Measurements from ENCODE around the gene NMNAT3. TPM values are rescaled to one million over a fixed set of nuclear protein-coding genes. Genes with fewer than 3 reads are reported as not detected.

Gene NMNAT3
- total RNA-seq, 6 experiments from 2014 or later: 1.3 to 3.6 (median 2.6) TPM

DNA sequence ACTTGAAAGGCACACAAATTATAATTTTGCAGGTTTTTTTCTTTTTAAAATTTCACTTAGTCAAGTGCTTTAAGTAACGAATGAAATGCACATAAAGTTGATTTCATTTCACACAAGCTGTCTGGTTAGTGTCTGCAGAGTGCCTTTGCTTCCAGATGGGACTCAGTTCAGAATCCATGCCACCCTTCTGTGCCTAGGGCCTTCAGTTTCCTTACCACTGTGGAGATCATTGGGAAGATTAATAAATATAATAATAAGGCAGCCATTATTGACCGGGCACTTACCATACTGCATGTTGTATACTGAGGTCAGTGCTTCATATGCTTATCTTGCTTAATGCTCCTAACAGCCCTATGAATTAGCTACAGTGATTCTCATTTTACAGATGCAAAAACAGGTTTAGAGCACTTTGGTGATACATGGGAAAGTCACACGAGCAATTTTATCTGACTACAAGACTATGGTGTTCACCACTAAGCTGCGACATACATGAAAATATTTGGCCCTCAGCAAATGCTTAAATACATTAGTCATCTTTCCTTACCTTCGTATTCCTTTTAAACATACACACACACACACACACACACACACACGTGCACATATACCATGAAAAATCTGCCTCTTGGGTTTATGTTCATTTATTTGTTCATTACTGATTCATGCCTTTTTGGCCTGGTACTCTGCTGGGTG lies 3.1 kb downstream of the NMNAT3 start:
- H3K27me3 ChIP-seq: no peaks in the 10 kb centered on the region
- H3K9me3 ChIP-seq: no peaks in the 10 kb centered on the region
- intact Hi-C loops (cut with DNase I): no loop called here
- DNase-seq: no peak
- no peaks in the 10 kb centered on the region for H3K36me3 ChIP-seq
- ATAC-seq: no peak
- no peaks in the 10 kb centered on the region for H3K4me1 ChIP-seq
- H3K27ac ChIP-seq: no peak overlapping the region
- WGBS (ENCODE audit: insufficient coverage, low coverage, low lambda C conversion rate, missing lambda C conversion rate): 85% methylated on average over 5 of the region's 6 CpGs
- TF ChIP-seq, protein P1, sequence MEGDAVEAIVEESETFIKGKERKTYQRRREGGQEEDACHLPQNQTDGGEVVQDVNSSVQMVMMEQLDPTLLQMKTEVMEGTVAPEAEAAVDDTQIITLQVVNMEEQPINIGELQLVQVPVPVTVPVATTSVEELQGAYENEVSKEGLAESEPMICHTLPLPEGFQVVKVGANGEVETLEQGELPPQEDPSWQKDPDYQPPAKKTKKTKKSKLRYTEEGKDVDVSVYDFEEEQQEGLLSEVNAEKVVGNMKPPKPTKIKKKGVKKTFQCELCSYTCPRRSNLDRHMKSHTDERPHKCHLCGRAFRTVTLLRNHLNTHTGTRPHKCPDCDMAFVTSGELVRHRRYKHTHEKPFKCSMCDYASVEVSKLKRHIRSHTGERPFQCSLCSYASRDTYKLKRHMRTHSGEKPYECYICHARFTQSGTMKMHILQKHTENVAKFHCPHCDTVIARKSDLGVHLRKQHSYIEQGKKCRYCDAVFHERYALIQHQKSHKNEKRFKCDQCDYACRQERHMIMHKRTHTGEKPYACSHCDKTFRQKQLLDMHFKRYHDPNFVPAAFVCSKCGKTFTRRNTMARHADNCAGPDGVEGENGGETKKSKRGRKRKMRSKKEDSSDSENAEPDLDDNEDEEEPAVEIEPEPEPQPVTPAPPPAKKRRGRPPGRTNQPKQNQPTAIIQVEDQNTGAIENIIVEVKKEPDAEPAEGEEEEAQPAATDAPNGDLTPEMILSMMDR (IDR thresholded peaks at IDR 0.05): no peak
- no peak for TF ChIP-seq POLR2A (IDR thresholded peaks at IDR 0.05)
- H3K4me3 ChIP-seq: no peak overlapping the region

DNA sequence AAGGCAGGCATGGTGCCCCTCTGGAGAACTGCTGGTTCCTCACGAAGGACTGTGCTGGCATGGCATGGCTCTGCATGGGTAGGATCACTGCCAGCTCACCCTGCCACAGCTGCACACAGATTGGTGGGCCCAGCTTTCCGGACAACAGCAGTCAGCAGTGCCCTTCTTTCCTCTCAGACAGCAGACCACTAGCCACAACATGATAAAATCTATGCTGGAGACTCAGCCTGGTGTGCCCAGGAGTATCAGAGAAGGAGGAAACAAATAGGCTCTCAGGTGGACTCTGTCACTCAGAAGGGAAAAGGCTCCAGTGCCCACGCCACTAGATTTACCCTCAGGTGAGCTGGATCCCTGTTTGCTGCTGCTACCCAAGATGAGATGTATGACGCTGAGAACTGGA lies 4.9 kb downstream of the NMNAT3 start:
- Histone ChIP-seq H3K27me3 (no peaks in the 10 kb centered on the region), H3K4me3 (no peak overlapping the region), H3K27ac (no peak overlapping the region), H3K9me3 (no peaks in the 10 kb centered on the region), H3K36me3 (no peaks in the 10 kb centered on the region), H3K4me1 (no peaks in the 10 kb centered on the region)
- WGBS (ENCODE audit: insufficient coverage, low coverage, low lambda C conversion rate, missing lambda C conversion rate): 92% methylated on average over 4 of the region's 4 CpGs
- TF ChIP-seq, protein P1 (IDR thresholded peaks at IDR 0.05): no peak
- no peak for TF ChIP-seq POLR2A (IDR thresholded peaks at IDR 0.05)
- intact Hi-C loops (cut with DNase I): no loop called here
- ATAC-seq (no peak), DNase-seq (no peak)

- Histone ChIP-seq H3K36me3 (no peaks in the 10 kb centered on the region), H3K27me3 (no peaks in the 10 kb centered on the region), H3K27ac (no peak overlapping the region), H3K4me1 (no peaks in the 10 kb centered on the region), H3K4me3 (no peak overlapping the region), H3K9me3 (no peaks in the 10 kb centered on the region)
- TF ChIP-seq, protein P1 (IDR thresholded peaks at IDR 0.05): no peak
- no peak for TF ChIP-seq POLR2A (IDR thresholded peaks at IDR 0.05)
- 74% methylated on average over 6 of the region's 7 CpGs for WGBS (ENCODE audit: insufficient coverage, low coverage, low lambda C conversion rate, missing lambda C conversion rate)
- ATAC-seq: no peak
- DNase-seq: no peak
- intact Hi-C loops (cut with DNase I): no loop called here
Observed at GRCh38 chr3:139671863-139672646, 5.7 kb downstream of the NMNAT3 start.

- Histone ChIP-seq H3K36me3 (no peaks in the 10 kb centered on the region), H3K4me1 (no peaks in the 10 kb centered on the region), H3K9me3 (no peaks in the 10 kb centered on the region), H3K4me3 (no peak overlapping the region), H3K27me3 (no peaks in the 10 kb centered on the region), H3K27ac (no peak overlapping the region)
- WGBS (ENCODE audit: insufficient coverage, low coverage, low lambda C conversion rate, missing lambda C conversion rate): 89% methylated on average over 2 of the region's 2 CpGs
- no peak for TF ChIP-seq POLR2A (IDR thresholded peaks at IDR 0.05)
- TF ChIP-seq, protein P1 (IDR thresholded peaks at IDR 0.05): no peak
- DNase-seq (no peak), ATAC-seq (no peak)
- intact Hi-C loops (cut with DNase I): no loop called here
Observed at GRCh38 chr3:139671107-139671506, 6.7 kb downstream of the NMNAT3 start.

All from right lobe of liver (tissue), 6 donors.